LHCN-M2 (cell line): Measurements from ENCODE around the gene VPS11. TPM values are rescaled to one million over a fixed set of nuclear protein-coding genes. Genes with fewer than 3 reads are reported as not detected.
"Not testable (repeated sequence)": the region's sequence is repeated elsewhere in the genome, so short reads cannot be mapped to it uniquely, and the experiment has no call there.

Source experiments
- DNase-seq: peaks from one replicate; pipeline ENCODE4 v3.0.0-alpha.2; 2012; ENCODE audit warnings: low read depth
- total RNA-seq: library from RNA; depleted of rRNA; stranded (reverse); fragments of >200 nt; gene quantifications from 2 replicates; pipeline ENCODE4 v1.2.3, GENCODE V29; 2014

VPS11 gene
- total RNA-seq, 1 experiment from 2014 or later = 25.1 TPM

DNA sequence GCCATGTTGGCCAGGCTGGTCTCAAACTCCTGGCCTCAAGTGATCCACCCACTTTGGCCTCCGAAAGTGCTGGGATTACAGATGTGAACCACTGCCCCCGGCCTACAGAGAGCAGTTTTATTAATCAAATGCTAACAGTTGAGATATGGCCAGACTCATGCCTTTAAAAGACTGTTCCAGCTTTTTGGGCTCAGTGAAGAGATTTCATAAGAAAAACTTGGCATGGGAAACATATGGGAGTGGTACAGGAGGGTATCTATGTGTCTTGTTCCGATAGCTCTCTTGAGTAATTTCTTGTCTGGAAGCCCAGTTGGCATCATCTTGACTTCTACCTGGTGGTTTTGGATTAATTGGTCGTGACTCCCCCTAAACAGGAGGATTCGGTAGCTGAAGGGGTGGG, 28.7 kb upstream of the VPS11 start:
- no peak for DNase-seq

DNA sequence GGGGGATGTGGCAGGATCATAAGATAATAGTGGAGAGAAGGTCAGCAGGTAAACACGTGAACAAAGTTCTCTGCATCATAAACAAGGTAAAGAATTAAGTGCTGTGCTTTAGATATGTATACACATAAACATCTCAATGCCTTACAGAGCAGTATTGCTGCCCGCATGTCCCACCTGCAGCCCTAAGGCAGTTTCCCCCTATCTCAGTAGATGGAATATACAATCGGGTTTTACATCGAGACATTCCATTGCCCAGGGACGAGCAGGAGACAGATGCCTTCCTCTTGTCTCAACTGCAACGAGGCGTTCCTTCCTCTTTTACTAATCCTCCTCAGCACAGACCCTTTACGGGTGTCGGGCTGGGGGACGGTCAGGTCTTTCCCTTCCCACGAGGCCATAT, 28.1 kb upstream of the VPS11 start:
- not testable (repeated sequence) for DNase-seq

DNA sequence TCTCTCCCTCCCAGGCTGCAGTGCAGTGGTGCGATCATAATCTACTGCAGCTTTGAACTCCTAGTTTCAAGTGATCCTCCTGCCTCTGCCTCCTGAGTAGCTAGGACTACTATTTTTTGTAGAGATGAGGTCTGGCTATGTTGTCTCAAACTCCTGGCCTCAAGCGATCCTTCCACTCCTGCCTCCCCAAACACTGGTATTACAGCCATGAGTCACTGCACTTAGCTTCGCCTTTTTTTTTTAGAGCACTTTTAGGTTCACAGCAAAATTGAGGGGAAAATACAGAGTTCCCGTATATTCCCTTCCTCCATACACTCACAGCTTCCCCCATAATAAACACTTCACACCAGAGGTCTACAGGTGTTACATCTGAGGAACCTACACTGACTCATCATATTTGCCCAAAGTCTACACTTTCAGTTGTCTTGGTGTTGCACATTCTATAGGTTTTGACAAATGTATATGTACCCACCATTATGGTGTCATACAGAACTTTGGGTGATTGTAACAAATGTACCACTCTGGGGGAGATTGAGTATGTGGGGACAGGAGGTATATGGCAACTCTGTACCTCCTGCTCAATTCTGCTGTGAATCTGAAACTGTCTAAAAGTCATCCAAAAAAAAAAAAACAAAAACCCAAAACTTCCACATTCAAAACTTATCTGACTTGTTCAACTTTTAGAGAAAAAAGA, 25.6 kb upstream of the VPS11 start:
- no peak for DNase-seq

DNA sequence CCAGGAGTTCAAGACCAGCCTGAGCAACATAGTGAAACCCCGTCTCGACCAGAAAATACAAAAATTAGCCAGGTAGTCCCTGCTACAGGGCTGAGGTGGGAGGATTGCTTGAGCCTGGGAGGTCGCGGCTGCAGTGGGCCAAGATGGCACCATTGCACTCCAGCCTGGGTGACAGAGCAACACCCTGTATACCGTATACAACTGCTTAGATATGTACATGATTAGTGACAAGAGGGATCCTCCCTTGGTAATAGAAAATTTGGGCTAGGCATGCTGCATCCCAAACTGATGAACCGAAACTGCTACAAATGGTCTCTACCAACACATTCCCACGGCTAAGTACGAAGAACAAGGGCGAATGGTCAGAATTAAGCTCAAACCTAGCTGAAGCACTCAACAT, 24.7 kb upstream of the VPS11 start:
- no peak for DNase-seq

- no peak for DNase-seq
These were observed 22.9 kb upstream of the VPS11 start for GRCh38 chr11:119044708-119045107.

DNA sequence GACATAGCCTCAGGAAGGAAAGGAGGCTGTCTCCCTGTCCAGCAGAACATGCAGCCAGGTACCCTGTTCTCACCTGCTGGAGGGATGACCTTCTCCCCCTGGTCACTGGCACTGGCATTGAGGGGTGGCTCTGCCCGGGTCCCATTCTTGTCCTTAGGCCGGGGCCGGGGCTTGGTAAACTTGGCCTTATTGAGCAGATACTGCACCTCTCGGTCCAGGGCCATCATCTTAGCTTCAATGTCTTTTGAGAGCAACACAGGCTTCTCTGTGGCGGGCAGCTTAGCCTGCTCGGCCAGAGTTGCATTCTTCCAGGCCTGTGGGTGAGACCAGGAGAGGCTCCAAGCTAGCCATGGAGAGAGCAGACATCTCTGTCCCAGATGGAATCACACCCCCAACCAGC, 21.1 kb upstream of the VPS11 start:
- DNase-seq = no peak

GRCh38 chr11:119047205-119047604, 20.4 kb upstream of the VPS11 start:
- no peak for DNase-seq

GRCh38 chr11:119048644-119049043, 19.0 kb upstream of the VPS11 start:
- no peak for DNase-seq

DNA sequence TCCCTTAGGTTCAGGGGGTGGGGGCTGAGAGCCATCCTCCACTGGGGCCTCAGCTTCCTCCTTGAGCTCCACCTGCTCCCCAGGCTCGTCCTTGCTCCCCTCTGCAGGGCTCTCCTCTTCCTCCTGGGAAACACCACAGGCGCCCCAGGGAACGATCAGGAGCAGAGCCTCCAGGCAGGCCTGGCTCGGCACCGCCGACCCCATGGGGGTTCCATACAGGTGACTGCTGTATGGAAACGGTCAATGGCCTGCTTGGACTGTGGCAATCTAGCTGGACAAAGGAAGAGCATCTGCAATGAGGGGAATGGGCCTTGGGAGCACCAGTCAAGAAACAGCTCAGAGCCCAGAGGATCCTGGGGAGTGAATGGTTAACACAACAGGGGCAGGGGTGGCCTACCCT, 18.5 kb upstream of the VPS11 start:
- no peak for DNase-seq

- no peak for DNase-seq
These were observed 16.0 kb upstream of the VPS11 start for GRCh38 chr11:119051440-119052162.

DNA sequence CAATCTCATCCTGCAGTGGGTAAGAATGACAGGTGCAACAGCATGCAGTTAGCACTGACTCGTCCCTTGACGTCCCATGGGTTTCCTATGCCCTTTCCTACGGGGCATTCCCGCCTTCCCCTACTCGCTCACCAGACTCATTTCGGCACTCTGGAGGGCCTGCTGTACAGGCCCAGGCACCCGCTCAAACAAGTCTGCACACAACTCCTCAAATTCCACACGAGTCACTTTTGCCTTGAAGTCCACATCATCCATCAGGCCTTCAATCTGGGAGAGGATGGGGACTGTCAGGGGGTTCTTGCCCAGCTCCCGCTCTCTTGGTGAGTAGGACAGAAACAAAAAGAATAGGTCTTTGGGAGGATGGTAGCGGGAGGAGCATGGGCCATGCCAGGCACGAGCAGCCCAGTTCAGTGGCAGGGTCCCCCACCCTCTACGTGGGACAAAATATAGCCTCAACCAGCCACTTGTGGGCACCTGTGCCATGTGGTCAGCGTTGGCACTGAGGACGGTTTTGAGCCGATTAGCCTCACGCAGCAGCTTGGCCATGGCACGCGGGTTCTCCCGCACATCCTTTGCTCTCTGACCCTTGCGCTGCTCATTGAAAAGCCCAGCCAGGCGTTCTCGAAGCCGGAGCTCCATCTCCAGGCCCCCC, 15.3 kb upstream of the VPS11 start:
- DNase-seq = peak; percentile 46

- DNase-seq = no peak
These were observed 13.2 kb upstream of the VPS11 start for GRCh38 chr11:119054418-119054817.

DNA sequence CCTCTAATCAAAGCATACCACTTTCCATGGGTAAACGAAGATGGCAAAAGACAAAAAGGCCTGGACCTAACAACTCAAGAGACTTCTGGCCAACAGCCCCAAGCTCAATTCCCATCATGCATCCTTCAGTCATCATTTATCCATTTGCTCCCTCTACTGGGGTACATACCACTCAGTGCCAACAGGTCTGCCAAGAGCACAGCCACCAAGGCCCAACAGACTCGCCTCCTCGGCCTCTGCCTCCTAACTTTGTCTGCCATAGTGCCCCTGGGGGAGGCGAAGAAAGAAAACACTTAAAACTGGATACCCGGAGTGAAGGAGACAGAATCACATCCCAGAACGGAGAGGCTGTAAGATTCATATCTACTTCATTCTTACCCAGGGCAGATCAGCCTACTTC, 11.7 kb upstream of the VPS11 start:
- DNase-seq = peak; percentile 54

DNA sequence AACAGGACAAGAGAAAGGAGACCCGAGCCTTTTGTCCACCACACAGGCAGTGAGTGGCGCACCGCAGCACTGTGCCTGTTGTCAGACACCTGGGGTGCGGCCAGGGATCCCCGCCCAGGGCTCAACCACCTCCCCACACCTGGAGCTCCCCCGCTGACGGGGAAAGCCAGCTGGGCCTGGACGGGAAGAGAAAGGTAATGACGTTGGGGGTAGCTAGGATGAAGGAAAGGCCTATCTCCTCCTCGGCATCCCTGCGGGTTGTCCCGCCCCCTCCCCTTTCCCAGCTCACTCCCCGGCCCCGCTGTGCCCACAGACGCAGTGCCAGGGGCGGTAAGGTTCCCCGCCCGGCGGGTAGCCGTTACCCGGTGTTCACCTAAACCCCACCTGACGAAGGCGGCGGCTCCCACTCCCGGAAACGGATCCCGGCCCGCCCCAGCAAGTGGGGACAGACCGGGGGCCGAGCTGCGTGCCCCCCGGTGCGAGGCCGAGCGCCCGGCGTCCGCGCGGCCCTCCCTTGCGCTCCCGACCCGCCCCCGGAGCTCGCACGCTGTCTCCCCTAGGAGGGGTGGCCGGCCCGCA, 11.1 kb upstream of the VPS11 start:
- no peak for DNase-seq

DNA sequence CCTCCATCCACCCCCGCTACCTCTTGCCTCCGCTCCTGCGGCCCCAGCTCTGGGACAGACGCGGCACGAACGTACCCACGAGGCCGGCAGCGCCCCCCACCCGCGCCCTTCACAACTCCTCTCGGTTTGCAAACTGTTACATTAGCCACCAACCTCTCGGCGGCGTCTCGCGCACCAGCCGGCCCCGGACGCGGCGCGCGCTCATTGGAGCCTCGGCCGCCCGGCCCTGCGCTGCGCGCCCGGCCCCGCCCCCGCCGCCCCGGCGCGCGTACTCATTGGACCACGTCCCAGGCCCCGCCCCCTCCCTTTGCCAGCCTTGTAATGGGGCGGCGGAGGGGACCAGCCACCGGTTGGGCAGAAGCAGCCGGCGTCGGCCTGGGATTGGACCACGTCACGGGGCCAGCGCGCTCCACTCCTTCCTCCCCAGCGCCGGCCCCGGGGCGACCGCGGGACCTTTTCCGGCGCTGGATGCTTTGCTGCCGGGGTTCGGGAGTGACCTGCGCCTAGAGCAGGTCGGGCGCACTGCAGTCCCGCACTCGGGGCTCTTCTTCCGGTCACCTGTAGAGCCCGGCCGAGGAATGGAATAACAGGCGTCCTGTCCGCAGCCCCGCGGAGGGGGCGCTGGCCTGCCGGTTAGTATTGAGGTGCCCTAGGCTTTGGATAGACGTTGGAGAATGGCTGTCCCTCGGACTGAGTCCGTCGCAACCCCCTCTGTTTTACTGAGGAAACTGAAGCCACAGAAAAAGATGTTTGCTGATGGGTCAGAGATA, 10.4 kb upstream of the VPS11 start, which contains the start of gene HYOU1:
HYOU1 (minus strand) TSS at position 206 of the 770 bp plus-strand sequence. CDS start 1,045 bp downstream, outside the sequence.
- peak; percentile 94 for DNase-seq

GRCh38 chr11:119059128-119059527, 8.5 kb upstream of the VPS11 start:
- not testable (repeated sequence) for DNase-seq

- DNase-seq = no peak
These were observed 6.4 kb upstream of the VPS11 start for GRCh38 chr11:119061256-119061655.

- peak; percentile 43 for DNase-seq
These were observed 4.8 kb upstream of the VPS11 start for GRCh38 chr11:119062779-119063178.

DNA sequence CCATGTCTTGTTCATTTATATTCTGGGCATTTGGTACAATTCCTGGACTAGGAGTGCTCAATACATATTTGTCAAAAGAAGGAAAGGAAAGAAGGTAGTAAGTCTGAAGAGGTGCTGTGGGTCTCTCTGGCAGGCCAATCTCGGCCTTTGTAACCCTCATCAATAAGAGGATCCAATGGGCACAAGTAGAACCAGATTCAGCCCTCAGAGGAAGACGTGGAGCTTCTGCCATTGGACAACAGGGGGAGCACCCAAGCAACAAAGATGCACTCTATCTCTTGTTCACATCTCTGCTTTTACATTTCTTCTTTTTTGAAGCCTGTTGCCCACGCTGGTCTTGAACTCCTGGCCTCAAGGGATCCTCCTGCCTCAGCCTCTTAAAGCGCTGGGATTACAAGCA, 2.2 kb upstream of the VPS11 start:
- DNase-seq = peak; percentile 25

DNA sequence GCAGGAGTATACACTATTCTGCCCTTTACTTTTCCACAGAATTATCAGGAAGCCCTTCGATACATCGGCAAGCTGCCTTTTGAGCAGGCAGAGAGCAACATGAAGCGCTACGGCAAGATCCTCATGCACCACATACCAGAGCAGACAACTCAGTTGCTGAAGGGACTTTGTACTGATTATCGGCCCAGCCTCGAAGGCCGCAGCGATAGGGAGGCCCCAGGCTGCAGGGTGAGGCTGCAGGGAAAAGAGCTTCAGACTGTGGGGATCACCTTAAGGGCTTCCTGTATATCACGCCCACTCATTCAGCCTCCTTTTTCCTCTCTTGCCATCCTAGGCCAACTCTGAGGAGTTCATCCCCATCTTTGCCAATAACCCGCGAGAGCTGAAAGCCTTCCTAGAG, 10.2 kb downstream of the VPS11 start:
- no peak for DNase-seq

DNA sequence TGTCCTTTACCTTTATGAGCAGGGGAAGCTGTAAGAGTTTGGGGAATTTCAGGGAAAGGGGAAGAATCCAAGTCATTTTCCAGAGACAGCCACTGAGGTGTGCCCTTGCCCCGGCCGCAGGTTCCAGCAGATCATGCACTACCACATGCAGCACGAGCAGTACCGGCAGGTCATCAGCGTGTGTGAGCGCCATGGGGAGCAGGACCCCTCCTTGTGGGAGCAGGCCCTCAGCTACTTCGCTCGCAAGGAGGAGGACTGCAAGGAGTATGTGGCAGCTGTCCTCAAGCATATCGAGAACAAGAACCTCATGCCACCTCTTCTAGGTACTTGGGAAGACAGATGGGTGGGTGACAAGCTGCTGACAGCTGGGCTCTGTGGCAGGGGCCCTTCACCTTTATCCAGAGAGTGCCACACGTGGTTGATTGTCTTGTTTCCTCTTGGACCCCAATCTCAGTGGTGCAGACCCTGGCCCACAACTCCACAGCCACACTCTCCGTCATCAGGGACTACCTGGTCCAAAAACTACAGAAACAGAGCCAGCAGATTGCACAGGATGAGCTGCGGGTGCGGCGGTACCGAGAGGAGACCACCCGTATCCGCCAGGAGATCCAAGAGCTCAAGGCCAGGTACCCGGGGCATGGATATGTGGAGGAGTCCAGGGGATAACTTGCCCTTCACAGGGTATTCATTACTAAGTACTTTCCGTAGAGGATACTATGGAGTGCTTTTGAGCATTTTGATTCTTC, 11.2 kb downstream of the VPS11 start:
- DNase-seq = no peak
